ENCODE data around the gene LGALS3BP. TPM values are rescaled to one million over a fixed set of nuclear protein-coding genes. Genes with fewer than 3 reads are reported as not detected.
A peak's percentile ranks its signal among the peaks of the same experiment; 100 is the strongest.

Gene LGALS3BP
- total RNA-seq, 1 donor from 2014 or later, result 499 TPM

DNA sequence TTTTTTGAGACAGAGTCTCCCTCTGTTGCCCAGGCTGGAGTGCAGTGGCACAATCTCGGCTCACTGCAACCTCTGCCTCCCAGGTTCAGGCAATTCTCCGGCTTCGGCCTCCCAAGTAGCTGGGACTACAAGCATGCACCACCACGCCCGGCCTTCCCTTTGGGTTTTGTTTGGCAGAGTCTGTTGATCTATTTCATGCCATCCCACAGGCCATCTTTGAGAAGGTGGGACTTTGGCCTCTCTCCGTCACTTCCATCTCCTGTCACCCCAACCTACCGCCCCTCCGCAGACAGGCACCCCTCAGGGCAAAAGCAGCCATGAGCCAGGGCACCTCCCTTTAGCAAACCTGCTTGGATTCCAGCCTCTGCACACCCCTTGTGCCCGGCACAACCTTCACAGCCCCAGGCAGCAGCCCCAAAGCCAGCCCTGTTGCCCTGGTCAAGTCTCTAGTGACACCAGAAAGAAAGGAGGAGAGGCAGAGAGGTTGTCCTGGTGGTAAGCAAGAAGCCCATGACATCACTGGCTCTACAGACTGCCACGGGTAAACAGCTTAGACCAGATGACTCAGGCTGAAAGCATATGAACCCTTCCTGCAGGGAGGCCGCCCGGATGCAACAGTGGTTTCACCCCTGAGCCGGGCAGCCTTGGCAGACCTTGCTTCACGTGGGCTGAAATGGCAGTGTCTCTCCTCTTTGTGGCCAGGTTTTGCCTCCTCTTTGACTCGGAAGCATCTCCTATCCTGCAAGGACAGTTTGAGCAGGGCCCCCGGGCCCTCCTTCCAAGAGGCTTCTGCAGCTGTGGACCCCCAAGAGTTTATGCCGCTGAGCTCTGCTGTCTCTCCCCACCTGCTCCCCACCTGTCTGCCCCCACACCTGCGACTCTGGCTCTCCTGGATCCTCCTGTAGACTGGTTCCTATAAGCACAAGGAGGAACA lies 46.4 kb downstream of the LGALS3BP start:
- intact Hi-C loops (cut with DNase I), result no loop called here

DNA sequence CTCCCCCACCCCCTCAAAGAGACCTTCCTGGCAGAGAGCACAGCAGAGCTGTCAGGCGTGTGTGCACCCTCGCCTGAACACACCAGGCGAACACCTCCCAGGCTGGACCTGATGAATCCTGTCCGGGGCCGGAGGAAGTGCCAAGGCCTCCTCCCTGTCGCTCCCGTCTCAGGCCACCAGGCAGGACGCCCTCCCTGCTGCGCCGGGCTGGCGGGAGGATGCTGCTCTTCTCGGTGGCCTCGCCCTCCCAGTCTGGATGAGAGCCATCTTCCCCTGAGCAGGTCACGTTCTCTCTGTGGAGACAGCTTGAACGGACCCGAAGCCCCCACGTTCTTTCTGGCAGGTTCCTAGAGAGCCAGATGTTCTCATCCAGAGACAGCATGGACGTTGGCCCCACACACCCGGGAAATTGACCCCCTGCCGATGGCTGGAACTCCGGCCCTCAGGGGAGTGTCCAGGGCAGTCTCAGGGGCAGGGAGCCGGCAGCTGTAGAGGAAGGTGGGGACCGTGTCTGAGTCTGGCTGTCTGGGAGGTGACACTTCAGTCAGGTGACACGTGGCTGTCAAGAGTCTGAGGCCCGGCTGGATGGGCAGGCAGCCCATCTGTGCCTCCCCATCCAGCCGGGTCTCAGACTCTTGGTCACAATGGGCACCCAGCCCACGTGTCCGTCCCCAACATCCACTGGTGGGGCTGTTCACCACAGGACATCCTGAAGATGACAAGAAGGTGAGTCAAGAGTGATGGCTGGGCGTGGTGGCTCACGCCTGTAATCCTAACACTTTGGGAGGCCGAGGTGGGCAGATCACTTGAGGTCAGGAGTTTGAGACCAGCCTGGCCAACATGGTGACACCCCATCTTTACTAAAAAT lies 49.6 kb downstream of the LGALS3BP start:
- DNase-seq (peak; percentile 55), ATAC-seq (ENCODE audit: poor library complexity) (no peak)
- intact Hi-C loops (cut with DNase I), result no loop called here

More for the DNA sequence above, 46.4 kb downstream of the LGALS3BP start:
- ATAC-seq (ENCODE audit: poor library complexity) (peak; percentile 24), DNase-seq (peak; percentile 72)

DNA sequence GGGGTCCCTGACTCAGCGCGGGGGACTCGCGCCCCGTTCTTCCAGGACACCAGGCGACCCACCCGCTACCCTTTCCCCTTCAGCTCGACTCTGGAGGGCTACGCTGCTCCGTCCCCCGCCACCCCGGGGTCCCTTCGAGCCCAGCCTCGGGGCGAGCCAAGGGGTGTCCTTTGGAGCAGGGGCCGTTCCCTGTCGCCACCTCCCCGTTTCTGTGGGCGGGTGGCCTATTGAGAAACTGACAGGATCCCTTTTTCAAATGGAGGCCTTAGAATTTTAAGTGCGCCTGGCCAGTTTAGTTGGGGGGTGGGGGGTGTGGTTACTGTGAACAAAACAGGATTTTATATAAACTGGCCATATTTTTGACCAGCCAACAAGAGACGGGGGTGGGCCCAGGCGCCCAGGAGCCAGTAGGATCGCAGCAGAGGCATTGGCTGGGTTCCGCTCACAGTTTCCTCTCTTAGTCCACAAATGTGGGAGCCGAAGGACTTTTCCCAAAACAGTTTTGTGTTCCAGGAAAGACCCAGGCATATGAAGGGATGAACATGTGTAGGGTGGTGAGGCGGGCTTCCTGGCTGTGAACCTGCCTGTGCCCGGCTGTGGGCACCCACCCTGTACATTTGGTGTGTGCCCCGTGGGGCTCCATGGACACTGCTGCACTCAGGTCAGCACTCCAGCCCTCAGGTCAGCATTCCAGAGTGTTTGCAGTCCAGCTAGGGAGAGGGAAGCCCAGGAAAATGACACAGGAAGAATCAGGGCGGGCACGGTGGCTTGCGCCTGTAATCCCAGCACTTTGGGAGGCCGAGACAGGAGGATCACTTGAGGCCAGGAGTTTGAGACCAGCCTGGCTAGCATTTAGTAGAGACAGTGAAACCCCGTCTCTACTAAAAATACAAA lies 53.8 kb downstream of the LGALS3BP start:
- peak; percentile 91 for DNase-seq
- peak; percentile 69 for ATAC-seq (ENCODE audit: poor library complexity)
- intact Hi-C loops (cut with DNase I), result no loop called here

DNA sequence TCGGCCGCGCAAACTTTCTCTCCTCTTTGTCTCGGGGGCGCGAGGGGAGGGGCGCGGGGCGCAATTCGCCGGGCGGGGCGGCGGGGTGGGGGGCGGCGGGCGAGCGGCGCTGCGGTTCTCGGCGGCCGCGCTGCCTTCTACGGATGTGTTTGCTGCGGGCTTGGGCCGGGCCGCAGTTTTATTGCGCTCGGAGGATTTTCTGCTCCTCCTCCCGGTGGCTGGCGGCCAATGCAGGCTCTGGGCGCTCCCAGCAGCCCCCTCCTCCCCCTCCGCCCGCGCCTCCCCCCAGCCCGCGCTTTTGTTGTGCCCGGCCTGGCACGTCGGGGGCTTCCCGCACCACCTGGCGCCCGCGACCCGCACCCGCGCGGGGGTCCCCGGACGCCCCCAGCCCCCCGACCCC lies 54.5 kb downstream of the LGALS3BP start, which contains the start of gene TIMP2:
Gene TIMP2, minus strand, starts transcription at position 154 of the 400 bp plus-strand sequence. CDS start 299 bp downstream, outside the sequence.
- intact Hi-C loops (cut with DNase I), result no loop called here
- DNase-seq, result peak; percentile 94
- ATAC-seq (ENCODE audit: poor library complexity), result peak; percentile 79

DNA sequence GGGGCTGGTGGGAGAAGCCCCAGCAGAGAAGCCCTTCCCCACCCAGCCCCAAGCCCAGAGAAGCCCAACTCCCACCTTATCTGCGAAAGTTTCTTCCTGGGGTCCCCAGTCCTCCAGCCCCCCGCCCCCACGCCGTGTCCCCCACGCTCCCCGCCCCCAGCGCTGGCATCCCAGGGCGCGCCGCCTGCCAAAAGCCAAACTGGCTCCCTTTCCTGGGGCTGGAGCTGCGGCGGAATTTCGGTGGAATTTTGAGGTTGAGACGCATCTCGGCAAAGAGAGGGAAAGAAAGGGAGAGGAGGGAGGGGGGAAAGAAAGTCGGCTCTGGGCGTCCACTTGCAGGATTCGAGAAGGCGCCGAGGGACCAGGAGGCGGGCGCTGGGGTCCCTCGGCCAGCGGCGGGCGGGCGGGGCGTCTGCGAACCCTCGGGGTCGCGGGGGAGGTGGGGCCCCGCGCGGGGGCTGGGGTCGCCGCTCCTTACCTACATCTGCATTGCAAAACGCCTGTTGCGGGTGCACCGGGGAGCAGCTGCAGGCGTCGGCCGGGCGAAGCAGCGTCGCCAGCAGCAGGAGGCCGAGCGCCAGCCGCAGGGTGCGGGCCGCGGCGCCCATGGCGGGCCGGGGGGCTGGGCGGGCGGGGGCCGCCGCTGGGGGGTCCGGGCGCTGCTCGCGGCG lies 55.1 kb downstream of the LGALS3BP start:
- no peak for ATAC-seq (ENCODE audit: poor library complexity)
- intact Hi-C loops (cut with DNase I), result loop anchor here (5.0 kb wide), 1 partner anchor 37 kb away; no protein-coding TSS in a partner anchor
- peak; percentile 57 for DNase-seq

DNA sequence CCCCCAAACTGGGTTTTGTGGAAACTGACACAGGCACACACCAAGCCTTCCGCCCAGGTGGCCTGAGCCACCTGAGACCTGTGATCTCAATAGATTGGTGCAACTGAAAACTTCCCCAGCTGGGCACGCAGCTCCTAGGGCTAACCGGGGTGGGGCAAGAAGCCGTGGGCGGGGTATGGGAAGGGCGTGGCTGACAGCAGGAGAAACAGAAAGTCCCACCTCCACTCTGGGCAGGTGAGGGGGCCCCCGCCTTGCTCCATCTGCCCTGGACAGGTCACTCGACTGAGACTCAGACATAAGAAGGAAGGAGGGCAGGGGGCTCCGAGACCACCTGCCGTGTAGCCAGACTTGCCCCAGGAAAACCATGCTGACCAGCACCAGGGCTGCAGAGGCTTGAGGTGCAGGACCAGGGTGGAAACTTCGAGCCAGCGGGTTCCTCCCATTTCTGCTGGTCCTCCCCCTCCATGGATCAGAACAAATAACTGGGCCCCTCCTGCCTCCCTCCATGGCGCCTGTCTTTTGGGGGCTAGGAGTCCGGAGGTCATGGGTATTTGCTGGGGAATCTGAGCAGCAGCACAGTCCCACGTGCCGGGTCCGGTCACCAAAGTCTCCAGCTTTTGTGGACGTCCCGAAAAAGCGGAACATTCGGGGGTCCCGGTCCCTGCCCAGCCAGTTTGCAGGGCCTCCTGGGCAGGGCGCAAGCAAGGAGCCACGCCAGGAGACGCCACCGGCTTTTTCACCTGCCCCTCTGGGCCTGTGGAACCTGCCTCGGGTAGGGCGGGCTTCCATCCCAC lies 55.9 kb downstream of the LGALS3BP start:
- peak; percentile 82 for DNase-seq
- intact Hi-C loops (cut with DNase I), result loop anchor here (5.0 kb wide), 1 partner anchor 37 kb away; no protein-coding TSS in a partner anchor
- peak; percentile 19 for ATAC-seq (ENCODE audit: poor library complexity)

DNA sequence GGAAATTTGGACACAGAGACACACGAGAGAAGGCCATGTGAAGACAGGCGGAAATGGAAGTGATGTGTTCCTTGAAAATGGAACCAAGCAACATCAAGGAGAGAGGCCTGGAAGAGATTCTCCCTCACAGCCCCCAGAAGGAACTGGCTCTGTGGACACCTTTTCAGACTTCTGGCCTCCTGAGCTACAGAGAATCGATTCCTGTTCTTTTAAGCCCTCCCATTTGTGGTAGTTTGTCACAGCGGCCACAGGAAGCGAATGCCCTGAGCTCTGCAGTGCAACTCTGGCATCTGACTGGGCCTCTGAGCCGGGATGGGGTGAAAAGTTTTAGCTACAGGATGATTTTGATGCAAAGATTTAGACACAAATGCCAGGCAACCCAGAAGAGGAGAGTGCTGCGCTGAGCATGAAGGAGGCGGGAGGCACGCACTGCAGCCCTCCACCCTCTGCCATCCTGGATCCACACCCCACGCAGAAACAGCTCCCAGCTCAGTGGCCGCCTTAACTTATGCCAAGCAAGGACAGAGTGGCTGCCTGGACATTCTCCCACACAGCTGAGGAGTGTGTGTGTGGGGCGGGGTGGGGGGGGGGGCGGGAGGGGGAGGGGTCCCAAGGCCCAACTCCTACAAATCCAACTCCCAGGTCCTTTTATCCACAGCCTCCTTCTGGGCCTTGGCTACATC lies 56.8 kb downstream of the LGALS3BP start:
- no peak for ATAC-seq (ENCODE audit: poor library complexity)
- DNase-seq, result no peak
- intact Hi-C loops (cut with DNase I), result loop anchor here (5.0 kb wide), 1 partner anchor 36 kb away; no protein-coding TSS in a partner anchor

DNA sequence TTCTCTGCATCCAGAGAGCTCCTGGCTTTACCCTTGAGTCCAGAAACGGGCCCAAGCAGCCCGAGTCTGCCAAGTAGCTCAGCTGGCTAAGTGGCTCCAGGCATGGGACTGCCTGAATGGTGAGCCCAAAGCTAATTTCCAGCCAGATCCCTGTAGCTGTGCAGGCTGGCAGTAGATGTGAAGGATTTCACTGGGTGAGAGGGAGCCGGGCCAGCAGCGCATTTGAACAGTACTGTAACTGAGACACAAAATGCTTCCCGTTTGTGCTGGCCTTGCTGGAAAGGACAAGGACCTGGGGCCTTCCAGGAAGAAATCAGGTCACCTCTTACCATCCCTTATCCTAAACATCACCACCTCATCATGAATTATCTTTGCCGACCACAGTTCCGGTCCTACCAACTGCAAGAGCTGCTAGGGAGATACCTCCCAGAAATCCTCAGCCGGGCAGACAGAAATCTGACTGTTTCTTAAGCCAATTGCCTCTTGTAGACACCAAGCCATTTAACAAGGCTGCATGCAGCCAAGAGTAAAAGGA lies 58.2 kb downstream of the LGALS3BP start:
- intact Hi-C loops (cut with DNase I), result loop anchor here (5.0 kb wide), 1 partner anchor 34 kb away; no protein-coding TSS in a partner anchor
- DNase-seq (peak; percentile 81), ATAC-seq (ENCODE audit: poor library complexity) (peak; percentile 50)

Other genes with a start within 250 kb of the LGALS3BP start
- gene CYTH1, start 197.7 kb downstream of the LGALS3BP start, total RNA-seq, result 32.3 TPM
- gene USP36, start 139.1 kb downstream of the LGALS3BP start, total RNA-seq, result 17.8 TPM
- gene CEP295NL, start 76.7 kb downstream of the LGALS3BP start, total RNA-seq, result 0.70 TPM
- 114 TPM for gene TIMP2, start 54.5 kb downstream of the LGALS3BP start, total RNA-seq
- 29.8 TPM for gene CANT1, start 29.8 kb upstream of the LGALS3BP start, total RNA-seq
- 143 TPM for gene C1QTNF1, start 44.2 kb upstream of the LGALS3BP start, total RNA-seq
- gene ENGASE, start 94.9 kb upstream of the LGALS3BP start, total RNA-seq, result 29.1 TPM